GM18858 (cell line): ENCODE data around the gene DNAH11.
"Not testable (repeated sequence)": the region's sequence is repeated elsewhere in the genome, so short reads cannot be mapped to it uniquely, and the experiment has no call there.

ENCODE experiments used
- ATAC-seq: cut with Tn5 transposase; IDR thresholded peaks from one replicate; pipeline ENCODE4 v1.9.1; 2021; ENCODE audit not compliant: unreplicated experiment

The DNAH11 gene

GRCh38 chr7:21916629-21917028 is 373.8 kb downstream of the DNAH11 start:
- ATAC-seq, result no peak

- no peak for ATAC-seq
These were observed 375.4 kb downstream of the DNAH11 start for GRCh38 chr7:21918216-21918615.

GRCh38 chr7:21920936-21921335 is 378.1 kb downstream of the DNAH11 start:
- ATAC-seq, result no peak

GRCh38 chr7:21922605-21923004 is 379.8 kb downstream of the DNAH11 start:
- no peak for ATAC-seq

- ATAC-seq, result no peak
These were observed 380.8 kb downstream of the DNAH11 start for GRCh38 chr7:21923658-21924057.

GRCh38 chr7:21926448-21926847 is 383.6 kb downstream of the DNAH11 start:
- no peak for ATAC-seq

GRCh38 chr7:21927693-21928092 is 384.9 kb downstream of the DNAH11 start:
- ATAC-seq, result no peak

- ATAC-seq, result not testable (repeated sequence)
These were observed 390.5 kb downstream of the DNAH11 start for GRCh38 chr7:21933293-21933692.

GRCh38 chr7:21934808-21935207 is 392.0 kb downstream of the DNAH11 start:
- ATAC-seq, result no peak

- no peak for ATAC-seq
These were observed 395.6 kb downstream of the DNAH11 start for GRCh38 chr7:21938463-21938862.

GRCh38 chr7:21939136-21939857 is 396.5 kb downstream of the DNAH11 start:
- ATAC-seq, result peak; percentile 78

- no peak for ATAC-seq
These were observed 397.1 kb downstream of the DNAH11 start for GRCh38 chr7:21939858-21940372.

- ATAC-seq, result no peak
These were observed 398.8 kb downstream of the DNAH11 start for GRCh38 chr7:21941611-21942141.

- no peak for ATAC-seq
These were observed 400.1 kb downstream of the DNAH11 start for GRCh38 chr7:21942955-21943354.

GRCh38 chr7:21943436-21943835 is 400.6 kb downstream of the DNAH11 start:
- ATAC-seq, result no peak

GRCh38 chr7:21944616-21945453 is 402.0 kb downstream of the DNAH11 start:
- no peak for ATAC-seq

- peak; percentile 66 for ATAC-seq
These were observed 402.8 kb downstream of the DNAH11 start, which contains the start of gene CDCA7L for GRCh38 chr7:21945454-21946221. Gene CDCA7L, minus strand, starts transcription at chr7:21945899. Its CDS starts 95 bp downstream, at chr7:21945804.

- ATAC-seq, result no peak
These were observed 403.4 kb downstream of the DNAH11 start for GRCh38 chr7:21946222-21946709.

GRCh38 chr7:21947056-21947455 is 404.2 kb downstream of the DNAH11 start:
- ATAC-seq, result no peak

GRCh38 chr7:21947946-21948345 is 405.1 kb downstream of the DNAH11 start:
- no peak for ATAC-seq

GRCh38 chr7:21948364-21948763 is 405.5 kb downstream of the DNAH11 start:
- no peak for ATAC-seq
